OCI-LY1 (cell line): Measurements from ENCODE around the gene ACR.

Experiments
- CTCF ChIP-seq: fragments of 200-600 bp; sonication (generic), shearing (Covaris generic); IDR thresholded peaks from 2 replicates; pipeline ENCODE4 v1.5.1; 2017; ENCODE audit warnings: mild to moderate bottlenecking, antibody characterized with exemption, low read length, moderate library complexity, mixed read lengths
- EZH2 ChIP-seq: fragments of 200-600 bp; sonication (generic), shearing (Covaris generic); IDR thresholded peaks from 2 replicates; pipeline ENCODE4 v1.8.0; 2017; ENCODE audit warnings: borderline replicate concordance, mixed run types, mild to moderate bottlenecking, antibody characterized with exemption, low read length, moderate library complexity, mixed read lengths

GRCh38 chr22:50698546-50698945 is 39.5 kb upstream of the ACR start:
- no peak for TF ChIP-seq CTCF
- TF ChIP-seq EZH2, result no peak
